Calu3 (cell line): ENCODE results near the gene ATP11C. TPM values are rescaled to one million over a fixed set of nuclear protein-coding genes. Genes with fewer than 3 reads are reported as not detected.

ENCODE experiments used
- BruUV-seq: library from RNA; stranded (reverse); fragments of 400-500 nt; replicated peaks from 2 replicates; lab custom pipeline; 2021; lab: Mats Ljungman, UMichigan
- CTCF ChIA-PET: fragments of 300-600 bp; sonication (Branson Sonifier 250); formaldehyde crosslinking; loops from one replicate; lab custom pipeline; 2022; ENCODE audit warnings: antibody characterized with exemption; lab: Charles Lee
- DNase-seq: peaks from one replicate; pipeline ENCODE4 v3.0.0; 2022
- H3K27ac Mint-ChIP-seq: one replicate; pipeline ENCODE4 v1.8.0; 2022; ENCODE audit warnings: mixed read lengths; ENCODE audit not compliant: unreplicated experiment
- H3K27me3 Mint-ChIP-seq: one replicate; pipeline ENCODE4 v1.8.0; 2022; ENCODE audit warnings: mixed read lengths; ENCODE audit not compliant: unreplicated experiment
- H3K36me3 Mint-ChIP-seq: one replicate; pipeline ENCODE4 v1.8.0; 2022; ENCODE audit warnings: mild to moderate bottlenecking, moderate library complexity, mixed read lengths; ENCODE audit not compliant: insufficient read depth, unreplicated experiment
- H3K4me1 Mint-ChIP-seq: one replicate; pipeline ENCODE4 v1.8.0; 2022; ENCODE audit warnings: mild to moderate bottlenecking, low read depth, mixed read lengths; ENCODE audit not compliant: unreplicated experiment
- H3K4me3 Mint-ChIP-seq: one replicate; pipeline ENCODE4 v1.8.0; 2022; ENCODE audit warnings: mild to moderate bottlenecking, low read depth, moderate library complexity, mixed read lengths; ENCODE audit not compliant: unreplicated experiment
- H3K9me3 Mint-ChIP-seq: one replicate; pipeline ENCODE4 v1.8.0; 2022; ENCODE audit warnings: low read depth, mixed read lengths; ENCODE audit not compliant: unreplicated experiment
- intact Hi-C: fragments of 100-400 bp; cut with micrococcal nuclease; formaldehyde crosslinking; loops from one replicate; pipeline ENCODE4 v1.10.0; 2022; ENCODE audit not compliant: unreplicated experiment
- total RNA-seq: library from RNA; stranded (reverse); gene quantifications from 2 replicates; pipeline ENCODE4 v1.2.3, GENCODE V29; 2022
- TF ChIP-seq, protein P1 (sequence below): fragments of 200-600 bp; IDR thresholded peaks from one replicate; pipeline ENCODE4 v1.8.0; 2022; ENCODE audit warnings: antibody characterized with exemption; ENCODE audit not compliant: unreplicated experiment

The ATP11C gene
- total RNA-seq, 1 experiment from 2014 or later = 19.7 TPM

- intact Hi-C loops = no loop called here
- Mint-ChIP-seq H3K9me3 (peaks cover 2% of the 10 kb centered on the region), H3K4me1 (no peaks in the 10 kb centered on the region), H3K27me3 (no peaks in the 10 kb centered on the region), H3K27ac (no peak overlapping the region), H3K36me3 (no peaks in the 10 kb centered on the region), H3K4me3 (no peak overlapping the region)
- DNase-seq = no peak
- BruUV-seq = no TSS peak
- CTCF ChIA-PET = no interaction called here
- TF ChIP-seq, protein P1, sequence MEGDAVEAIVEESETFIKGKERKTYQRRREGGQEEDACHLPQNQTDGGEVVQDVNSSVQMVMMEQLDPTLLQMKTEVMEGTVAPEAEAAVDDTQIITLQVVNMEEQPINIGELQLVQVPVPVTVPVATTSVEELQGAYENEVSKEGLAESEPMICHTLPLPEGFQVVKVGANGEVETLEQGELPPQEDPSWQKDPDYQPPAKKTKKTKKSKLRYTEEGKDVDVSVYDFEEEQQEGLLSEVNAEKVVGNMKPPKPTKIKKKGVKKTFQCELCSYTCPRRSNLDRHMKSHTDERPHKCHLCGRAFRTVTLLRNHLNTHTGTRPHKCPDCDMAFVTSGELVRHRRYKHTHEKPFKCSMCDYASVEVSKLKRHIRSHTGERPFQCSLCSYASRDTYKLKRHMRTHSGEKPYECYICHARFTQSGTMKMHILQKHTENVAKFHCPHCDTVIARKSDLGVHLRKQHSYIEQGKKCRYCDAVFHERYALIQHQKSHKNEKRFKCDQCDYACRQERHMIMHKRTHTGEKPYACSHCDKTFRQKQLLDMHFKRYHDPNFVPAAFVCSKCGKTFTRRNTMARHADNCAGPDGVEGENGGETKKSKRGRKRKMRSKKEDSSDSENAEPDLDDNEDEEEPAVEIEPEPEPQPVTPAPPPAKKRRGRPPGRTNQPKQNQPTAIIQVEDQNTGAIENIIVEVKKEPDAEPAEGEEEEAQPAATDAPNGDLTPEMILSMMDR = no peak
Measured at GRCh38 chrX:139881572-139881971, 51.3 kb downstream of the ATP11C start.

DNA sequence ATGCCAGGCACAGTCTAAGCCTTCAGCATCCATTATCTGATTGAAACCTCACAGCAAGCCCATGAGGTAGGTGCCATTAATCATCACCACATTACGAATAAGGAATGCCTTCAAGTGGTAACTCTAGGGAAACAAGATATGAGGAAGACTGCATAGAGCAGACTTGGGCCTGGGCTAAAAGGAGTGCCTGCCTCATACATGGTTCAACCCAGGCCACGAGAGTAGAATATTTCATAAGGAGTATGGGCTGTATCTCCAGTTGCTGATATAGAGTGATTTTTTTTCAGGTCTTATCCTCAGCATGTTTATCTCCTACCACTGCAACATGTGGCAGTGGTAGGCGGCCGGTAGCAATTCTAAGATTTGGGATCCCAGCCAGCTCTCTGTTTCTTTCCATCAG, 51.7 kb downstream of the ATP11C start:
- Mint-ChIP-seq H3K27me3 (no peaks in the 10 kb centered on the region), H3K4me1 (no peaks in the 10 kb centered on the region)

GRCh38 chrX:139877710-139878414, 55.0 kb downstream of the ATP11C start:
- intact Hi-C loops = no loop called here
- H3K27me3 Mint-ChIP-seq = no peaks in the 10 kb centered on the region
- CTCF ChIA-PET = no interaction called here
- H3K36me3 Mint-ChIP-seq = no peaks in the 10 kb centered on the region
- no TSS peak for BruUV-seq
- no peak overlapping the region for H3K4me3 Mint-ChIP-seq
- TF ChIP-seq, protein P1 = no peak
- no peaks in the 10 kb centered on the region for H3K9me3 Mint-ChIP-seq
- no peak for DNase-seq
- no peak overlapping the region for H3K27ac Mint-ChIP-seq
- H3K4me1 Mint-ChIP-seq = no peaks in the 10 kb centered on the region

More for the DNA sequence above, 51.7 kb downstream of the ATP11C start:
- no peak for DNase-seq
- peaks cover 2% of the 10 kb centered on the region for H3K9me3 Mint-ChIP-seq
- no TSS peak for BruUV-seq
- H3K27ac Mint-ChIP-seq = no peak overlapping the region
- TF ChIP-seq, protein P1 = no peak
- CTCF ChIA-PET = no interaction called here
- intact Hi-C loops = no loop called here
- H3K36me3 Mint-ChIP-seq = no peaks in the 10 kb centered on the region
- H3K4me3 Mint-ChIP-seq = no peak overlapping the region

- no peak for DNase-seq
- no TSS peak for BruUV-seq
- intact Hi-C loops = no loop called here
- Mint-ChIP-seq H3K27ac (no peak overlapping the region), H3K4me3 (no peak overlapping the region), H3K9me3 (no peaks in the 10 kb centered on the region), H3K36me3 (no peaks in the 10 kb centered on the region), H3K4me1 (no peaks in the 10 kb centered on the region), H3K27me3 (no peaks in the 10 kb centered on the region)
- CTCF ChIA-PET = no interaction called here
- TF ChIP-seq, protein P1 = no peak
Measured at GRCh38 chrX:139875841-139876240, 57.0 kb downstream of the ATP11C start.
